Ureter (tissue), 1 donor: Measurements from ENCODE around the gene PRPF19. TPM values are rescaled to one million over a fixed set of nuclear protein-coding genes. Genes with fewer than 3 reads are reported as not detected.
A peak's percentile ranks its signal among the peaks of the same experiment; 100 is the strongest.

Experiments
- DNase-seq: peaks from one replicate; pipeline ENCODE4 v3.0.0-alpha.2; 2020; ENCODE audit warnings: low spot score
- total RNA-seq: library from RNA; stranded (reverse); gene quantifications from one replicate; pipeline ENCODE4 v1.2.4, GENCODE V29; 2023
- donor health status: DM: yes; HTN: yes; CAD: no.

PRPF19 gene
- total RNA-seq, 1 donor from 2014 or later: 113 TPM

DNA sequence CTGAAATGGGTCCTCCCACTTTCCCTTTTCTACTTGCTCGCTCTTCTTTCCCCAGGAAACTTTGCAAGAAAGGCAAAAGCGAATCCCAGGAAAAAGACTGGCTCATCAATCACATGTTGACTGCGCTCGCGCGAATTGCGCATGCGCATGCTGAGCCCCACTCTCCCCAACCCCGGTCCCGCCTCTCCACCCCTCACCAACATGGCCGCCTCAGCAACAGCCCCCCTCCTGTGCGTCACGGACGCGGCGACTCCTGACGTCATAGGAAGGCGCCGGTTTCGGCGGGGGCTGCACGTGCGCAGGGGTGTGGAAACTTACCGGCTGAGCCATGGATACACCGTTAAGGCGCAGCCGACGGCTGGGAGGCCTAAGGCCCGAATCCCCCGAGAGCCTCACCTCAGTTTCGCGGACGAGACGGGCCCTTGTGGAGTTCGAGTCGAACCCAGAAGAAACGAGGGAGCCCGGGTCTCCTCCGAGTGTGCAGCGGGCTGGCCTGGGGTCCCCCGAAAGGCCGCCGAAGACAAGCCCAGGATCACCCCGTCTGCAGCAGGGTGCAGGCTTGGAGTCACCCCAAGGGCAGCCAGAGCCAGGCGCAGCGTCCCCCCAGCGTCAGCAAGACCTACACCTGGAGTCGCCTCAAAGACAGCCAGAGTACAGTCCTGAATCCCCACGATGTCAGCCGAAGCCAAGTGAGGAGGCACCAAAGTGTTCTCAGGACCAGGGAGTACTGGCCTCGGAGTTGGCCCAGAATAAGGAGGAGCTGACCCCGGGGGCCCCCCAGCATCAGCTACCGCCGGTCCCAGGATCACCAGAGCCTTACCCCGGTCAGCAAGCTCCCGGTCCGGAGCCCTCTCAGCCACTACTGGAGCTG, 64.4 kb downstream of the PRPF19 start, which contains the start of gene CCDC86:
CCDC86 (plus strand) TSS at position 317 of the 871 bp plus-strand sequence; CDS start at position 329, 12 bp downstream.
- peak; percentile 98 for DNase-seq

Other genes starting within 250 kb of the PRPF19 start
- not detected for gene MS4A8, start 207.0 kb downstream of the PRPF19 start, total RNA-seq
- gene MS4A18, start 181.9 kb downstream of the PRPF19 start, total RNA-seq: not detected
- not detected for gene MS4A15, start 149.7 kb downstream of the PRPF19 start, total RNA-seq
- gene MS4A10, start 121.3 kb downstream of the PRPF19 start, total RNA-seq: not detected
- 33.4 TPM for gene CCDC86, start 64.5 kb downstream of the PRPF19 start, total RNA-seq
- gene PTGDR2, start 50.6 kb downstream of the PRPF19 start, total RNA-seq: 0.13 TPM
- not detected for gene ZP1, start 39.0 kb downstream of the PRPF19 start, total RNA-seq
- 86.8 TPM for gene TMEM109, start 7.6 kb upstream of the PRPF19 start, total RNA-seq
- gene TMEM132A, start 17.9 kb upstream of the PRPF19 start, total RNA-seq: 8.0 TPM
- gene SLC15A3, start 45.6 kb upstream of the PRPF19 start, total RNA-seq: 32.3 TPM
- gene CD6, start 65.1 kb upstream of the PRPF19 start, total RNA-seq: 4.2 TPM
- gene CD5, start 195.9 kb upstream of the PRPF19 start, total RNA-seq: 1.6 TPM